Stimulated activated CD4-positive, alpha-beta T cell treated with anti-CD3 and anti-CD28 coated beads, TNF-alpha, amount 100 ng/mL, for 24 hours (primary cell): ENCODE data around the gene CYP27C1.
A peak's percentile ranks its signal among the peaks of the same experiment; 100 is the strongest.
"Not testable (repeated sequence)": the region's sequence is repeated elsewhere in the genome, so short reads cannot be mapped to it uniquely, and the experiment has no call there.

Experiments
- DNase-seq, 3 experiments: peaks; one replicate each; pipeline ENCODE4 v3.0.0-alpha.2; 2020; ENCODE audit warnings: low read depth in 3 of 3

Gene CYP27C1

GRCh38 chr2:127220102-127220767 lies at the start of gene CYP27C1:
Gene CYP27C1, minus strand, starts transcription at chr2:127220299. Its CDS starts 29 bp downstream, at chr2:127220270.
- DNase-seq: no peak

- DNase-seq: no peak
These were observed 41.8 kb upstream of the CYP27C1 start for GRCh38 chr2:127261804-127262406.

- DNase-seq: no peak
These were observed 39.3 kb upstream of the CYP27C1 start for GRCh38 chr2:127259355-127259754.

- no peak for DNase-seq
These were observed 36.8 kb upstream of the CYP27C1 start for GRCh38 chr2:127256866-127257265.

GRCh38 chr2:127256381-127256780 lies 36.3 kb upstream of the CYP27C1 start:
- DNase-seq: no peak

- DNase-seq: no peak
These were observed 35.6 kb upstream of the CYP27C1 start for GRCh38 chr2:127255721-127256120.

- DNase-seq: no peak
These were observed 35.0 kb upstream of the CYP27C1 start for GRCh38 chr2:127255146-127255545.

GRCh38 chr2:127254386-127254981 lies 34.4 kb upstream of the CYP27C1 start:
- no peak for DNase-seq

GRCh38 chr2:127241184-127241583 lies 21.1 kb upstream of the CYP27C1 start:
- DNase-seq: not testable (repeated sequence)

- DNase-seq: no peak
These were observed 19.3 kb upstream of the CYP27C1 start for GRCh38 chr2:127239395-127239794.

GRCh38 chr2:127237768-127238167 lies 17.7 kb upstream of the CYP27C1 start:
- DNase-seq: not testable (repeated sequence)

GRCh38 chr2:127235082-127235702 lies 15.1 kb upstream of the CYP27C1 start:
- no peak for DNase-seq

- DNase-seq: no peak
These were observed 13.6 kb upstream of the CYP27C1 start for GRCh38 chr2:127233710-127234109.

GRCh38 chr2:127231130-127231865 lies 11.2 kb upstream of the CYP27C1 start:
- no peak for DNase-seq

- no peak for DNase-seq
These were observed 9.5 kb upstream of the CYP27C1 start for GRCh38 chr2:127229555-127229954.

GRCh38 chr2:127228102-127228501 lies 8.0 kb upstream of the CYP27C1 start:
- DNase-seq: no peak

GRCh38 chr2:127227264-127227660 lies 7.2 kb upstream of the CYP27C1 start:
- not testable (repeated sequence) for DNase-seq

- DNase-seq: peak in 2 of 3 experiments; percentile 14 to 48
These were observed 6.6 kb upstream of the CYP27C1 start for GRCh38 chr2:127226520-127227263.

GRCh38 chr2:127226132-127226519 lies 6.0 kb upstream of the CYP27C1 start:
- no peak for DNase-seq

GRCh38 chr2:127225186-127225960 lies 5.3 kb upstream of the CYP27C1 start:
- no peak for DNase-seq
